Motor neuron (in vitro differentiated cells): ENCODE data around the gene NOS3. TPM values are rescaled to one million over a fixed set of nuclear protein-coding genes. Genes with fewer than 3 reads are reported as not detected.

ENCODE experiments used
- ATAC-seq, 8 experiments: fragments of 200-7000 bp; cut with Tn5 transposase; replicated peaks in 6 of 8; 2 replicates each; pipeline ENCODE4 v1.8.0; 2021; ENCODE audit warnings: mild to moderate bottlenecking in 8 of 8, moderate library complexity in 8 of 8
- H3K27ac ChIP-seq, 2 donors: fragments of 250-450 bp; sonication (Bioruptor Pico); 2 replicates each; pipeline ENCODE4 v1.9.0; 2021; ENCODE audit warnings: antibody characterized with exemption in 2 of 2, mild to moderate bottlenecking in 2 of 2, moderate library complexity in 1 of 2
- H3K4me1 ChIP-seq, 2 donors: fragments of 250-450 bp; sonication (Bioruptor Pico); replicated peaks in 1 of 2; 2 replicates each; pipeline ENCODE4 v1.6.1; 2021; ENCODE audit warnings: antibody characterized with exemption in 2 of 2, mild to moderate bottlenecking in 2 of 2, moderate library complexity in 1 of 2
- H3K4me3 ChIP-seq, 5 donors: fragments of 250-450 bp; sonication (Bioruptor Pico); 2 replicates each; pipeline ENCODE4 v1.9.0; 2021; ENCODE audit warnings: antibody characterized with exemption in 5 of 5, mild to moderate bottlenecking in 5 of 5, moderate library complexity in 4 of 5
- WGBS, 10 experiments: fragments of 450-650 bp; shearing (Covaris generic); methylation state at CpG; one replicate each; pipeline ENCODE4 v1.0.0; 2022; 5-methylcytosine and 5-hydroxymethylcytosine counted together
- in situ Hi-C, 9 experiments: fragments of 400-800 bp; cut with MboI; loops; one replicate each; pipeline ENCODE4 v1.15.0; 2021; ENCODE audit warnings: low sequenced_read_pairs in 9 of 9, low pct_unique_long_range_greater_than_20kb in 2 of 9; ENCODE audit not compliant: unreplicated experiment in 9 of 9
- total RNA-seq, 8 experiments: library from RNA; unstranded; fragments of 300-600 nt; gene quantifications; 2 replicates each; pipeline versions ENCODE4 v1.2.3 to v1.2.4, GENCODE V29; 2022

NOS3 gene
- total RNA-seq, 8 experiments from 2014 or later = 0.33 to 4.0 (median 1.7) TPM

- in situ Hi-C loops = no loop called here
- ATAC-seq = peak; percentile 51 to 96 (median 94)
- peaks cover 25 to 30% of the 10 kb centered on the region in 2 donors for H3K4me1 ChIP-seq
- H3K4me3 ChIP-seq = no peak overlapping the region
- H3K27ac ChIP-seq = peak overlapping the region; percentile 59 to 79
- WGBS, 10 experiments = 8 to 28% (median 25%) methylated on average over 2 to 4 of the region's 38 CpGs; no CpG with 5 or more reads in 7 of the 10 experiments
Observed at GRCh38 chr7:150955519-150956394, 35.1 kb upstream of the NOS3 start.

- Histone ChIP-seq H3K4me1 (peaks cover 30 to 38% of the 10 kb centered on the region in 2 donors), H3K27ac (peak overlapping the region; percentile 37 to 59), H3K4me3 (no peak overlapping the region)
- peak in 2 of 8 experiments; percentile 9 to 14 for ATAC-seq
- in situ Hi-C loops = no loop called here
- WGBS, 10 experiments = no CpG with 5 or more reads among the region's 9 CpGs
Observed at GRCh38 chr7:150956395-150957132, 34.3 kb upstream of the NOS3 start.

GRCh38 chr7:150957133-150958020 lies 33.4 kb upstream of the NOS3 start:
- 50 to 86% (median 83%) methylated on average over 1 to 6 of the region's 26 CpGs; no CpG with 5 or more reads in 5 of the 10 experiments for WGBS, 10 experiments
- H3K27ac ChIP-seq = no peak overlapping the region
- no peak overlapping the region for H3K4me3 ChIP-seq
- H3K4me1 ChIP-seq = peaks cover 39 to 46% of the 10 kb centered on the region in 2 donors
- no peak for ATAC-seq
- in situ Hi-C loops = no loop called here

GRCh38 chr7:150958062-150958552 lies 32.7 kb upstream of the NOS3 start:
- 23 to 95% (median 82%) methylated on average over 2 to 21 of the region's 74 CpGs; no CpG with 5 or more reads in 6 of the 10 experiments for WGBS, 10 experiments
- in situ Hi-C loops = no loop called here
- Histone ChIP-seq H3K27ac (no peak overlapping the region), H3K4me1 (peaks cover 46 to 53% of the 10 kb centered on the region in 2 donors), H3K4me3 (no peak overlapping the region)
- no peak for ATAC-seq

GRCh38 chr7:150958597-150958996 lies 32.2 kb upstream of the NOS3 start:
- WGBS, 10 experiments = 6 to 97% (median 83%) methylated on average over 1 to 6 of the region's 13 CpGs; no CpG with 5 or more reads in 2 of the 10 experiments
- ATAC-seq = no peak
- H3K4me1 ChIP-seq = peaks cover 51 to 56% of the 10 kb centered on the region in 2 donors
- H3K27ac ChIP-seq = no peak overlapping the region
- in situ Hi-C loops = no loop called here
- H3K4me3 ChIP-seq = no peak overlapping the region

- in situ Hi-C loops = no loop called here
- Histone ChIP-seq H3K4me1 (peaks cover 52 to 57% of the 10 kb centered on the region in 2 donors), H3K4me3 (no peak overlapping the region), H3K27ac (no peak overlapping the region)
- no peak for ATAC-seq
- WGBS, 10 experiments = 70 to 93% (median 93%) methylated on average over 2 to 3 of the region's 3 CpGs; no CpG with 5 or more reads in 7 of the 10 experiments
Observed at GRCh38 chr7:150959081-150959480, 31.7 kb upstream of the NOS3 start.

- Histone ChIP-seq H3K4me3 (no peak overlapping the region), H3K27ac (no peak overlapping the region), H3K4me1 (peaks cover 52 to 53% of the 10 kb centered on the region in 2 donors)
- no peak for ATAC-seq
- WGBS, 10 experiments = 0 to 100% (median 87%) methylated on average over 3 to 18 of the region's 24 CpGs
- in situ Hi-C loops = no loop called here
Observed at GRCh38 chr7:150959739-150960734, 30.8 kb upstream of the NOS3 start.

- ATAC-seq = peak in 3 of 8 experiments; percentile 27 to 45 (median 32)
- peak overlapping the region; percentile 47 to 83 for H3K27ac ChIP-seq
- in situ Hi-C loops = no loop called here
- no peak overlapping the region for H3K4me3 ChIP-seq
- peaks cover 38 to 41% of the 10 kb centered on the region in 2 donors for H3K4me1 ChIP-seq
- WGBS, 10 experiments = 53 to 100% (median 61%) methylated on average over 1 to 7 of the region's 17 CpGs; no CpG with 5 or more reads in 6 of the 10 experiments
Observed at GRCh38 chr7:150961510-150962289, 29.1 kb upstream of the NOS3 start.

GRCh38 chr7:150962290-150962552 lies 28.6 kb upstream of the NOS3 start:
- Histone ChIP-seq H3K4me3 (no peak overlapping the region), H3K27ac (peak overlapping the region; percentile 47 to 83), H3K4me1 (peaks cover 38 to 39% of the 10 kb centered on the region in 2 donors)
- in situ Hi-C loops = no loop called here
- ATAC-seq = no peak
- 100% methylated on average over 1 of the region's 2 CpGs; no CpG with 5 or more reads in 9 of the 10 experiments for WGBS, 10 experiments

GRCh38 chr7:150962553-150963399 lies 28.0 kb upstream of the NOS3 start:
- H3K4me3 ChIP-seq = no peak overlapping the region
- peak overlapping the region; percentile 47 to 83 for H3K27ac ChIP-seq
- 7 to 75% (median 40%) methylated on average over 1 to 4 of the region's 23 CpGs; no CpG with 5 or more reads in 7 of the 10 experiments for WGBS, 10 experiments
- H3K4me1 ChIP-seq = peaks cover 39 to 40% of the 10 kb centered on the region in 2 donors
- peak; percentile 77 to 93 (median 90) for ATAC-seq
- in situ Hi-C loops = no loop called here
